Measurements from ENCODE around the gene ZFP37.
"Not testable (repeated sequence)": the region's sequence is repeated elsewhere in the genome, so short reads cannot be mapped to it uniquely, and the experiment has no call there.

ZFP37 gene

GRCh38 chr9:113056191-113057106 lies at the start of gene ZFP37:
TSS of gene ZFP37 (minus strand) at chr9:113056724. CDS start at chr9:113056688, 36 bp downstream.
- DNase-seq, result peak; percentile 70

GRCh38 chr9:113105345-113105744 lies 48.8 kb upstream of the ZFP37 start:
- DNase-seq, result not testable (repeated sequence)

GRCh38 chr9:113095561-113095960 lies 39.0 kb upstream of the ZFP37 start:
- DNase-seq, result no peak

GRCh38 chr9:113089924-113090323 lies 33.4 kb upstream of the ZFP37 start:
- DNase-seq, result not testable (repeated sequence)

DNA sequence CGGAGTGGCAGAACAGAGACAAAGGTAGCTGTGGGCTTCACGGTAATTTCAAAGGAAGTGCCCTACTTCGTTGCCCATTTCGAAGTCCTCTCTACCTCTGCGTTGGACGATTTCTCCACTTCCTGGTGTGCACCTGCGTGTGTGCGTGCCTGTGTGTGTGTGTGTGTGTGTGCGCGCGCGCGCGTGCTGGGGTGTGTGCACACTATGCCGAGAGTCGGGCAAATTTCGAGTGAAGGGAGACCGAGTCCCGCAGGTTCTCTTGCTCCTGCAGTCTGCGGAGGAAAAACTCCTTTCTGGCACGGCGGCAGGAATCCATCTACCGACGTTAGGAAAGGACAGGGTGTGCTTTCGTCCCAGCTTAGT lies 32.6 kb upstream of the ZFP37 start:
- not testable (repeated sequence) for DNase-seq

DNA sequence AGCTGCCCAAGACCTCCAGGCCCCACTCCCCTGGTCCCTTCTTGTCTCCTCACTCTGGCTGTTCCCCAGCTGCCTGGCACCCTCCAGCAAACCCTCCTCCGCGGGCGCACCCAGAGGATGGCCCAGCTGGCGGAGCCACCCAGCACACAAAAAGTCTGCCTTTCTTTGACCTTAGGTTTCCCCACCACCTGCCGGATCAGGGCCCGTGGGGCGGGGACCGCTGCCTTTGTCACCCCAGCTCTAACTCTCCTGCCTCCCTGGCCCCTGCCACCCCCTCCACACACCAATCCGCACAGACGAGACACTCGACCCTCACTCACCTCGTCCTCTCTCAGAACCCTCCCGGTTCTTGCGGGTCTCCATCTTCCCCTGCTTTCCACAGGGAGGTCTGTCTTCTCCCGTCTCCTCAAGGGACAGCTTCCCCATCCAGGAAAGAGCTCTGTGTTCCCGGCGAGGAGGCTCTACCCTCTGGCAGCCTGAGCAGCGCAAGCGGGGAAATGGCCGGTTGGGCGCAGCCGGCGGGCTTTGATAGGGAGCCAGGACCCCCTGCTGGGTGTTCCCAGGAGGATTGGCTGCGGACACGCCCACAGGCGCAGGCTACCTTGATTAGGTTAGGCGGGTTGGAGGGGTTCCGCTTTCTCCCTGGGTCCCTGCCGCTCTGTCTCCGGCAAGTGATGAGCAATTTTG lies 32.1 kb upstream of the ZFP37 start:
- DNase-seq, result not testable (repeated sequence)

DNA sequence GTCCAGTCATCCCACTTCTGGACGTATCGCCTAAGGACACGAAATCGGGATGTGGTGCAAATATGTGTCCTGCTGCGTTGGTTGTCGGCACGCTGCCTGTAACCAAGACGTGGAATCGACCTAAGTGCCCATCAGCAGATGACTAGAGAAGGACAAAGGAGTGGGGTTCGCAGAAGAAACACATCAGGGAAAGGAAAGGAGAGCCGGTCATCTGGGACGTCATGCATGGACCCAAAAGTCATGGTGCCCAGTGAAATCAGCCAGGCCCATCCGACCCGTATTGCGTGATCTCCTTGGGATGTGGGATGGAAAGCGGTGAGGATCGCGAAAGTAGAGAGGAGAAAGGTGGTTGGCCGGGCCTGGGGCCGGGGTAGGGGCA lies 6.4 kb upstream of the ZFP37 start:
- DNase-seq, result not testable (repeated sequence)

- DNase-seq, result not testable (repeated sequence)
Observed at GRCh38 chr9:113062256-113062931, 5.9 kb upstream of the ZFP37 start.

GRCh38 chr9:113061072-113061850 lies 4.7 kb upstream of the ZFP37 start:
- peak; percentile 22 for DNase-seq

DNA sequence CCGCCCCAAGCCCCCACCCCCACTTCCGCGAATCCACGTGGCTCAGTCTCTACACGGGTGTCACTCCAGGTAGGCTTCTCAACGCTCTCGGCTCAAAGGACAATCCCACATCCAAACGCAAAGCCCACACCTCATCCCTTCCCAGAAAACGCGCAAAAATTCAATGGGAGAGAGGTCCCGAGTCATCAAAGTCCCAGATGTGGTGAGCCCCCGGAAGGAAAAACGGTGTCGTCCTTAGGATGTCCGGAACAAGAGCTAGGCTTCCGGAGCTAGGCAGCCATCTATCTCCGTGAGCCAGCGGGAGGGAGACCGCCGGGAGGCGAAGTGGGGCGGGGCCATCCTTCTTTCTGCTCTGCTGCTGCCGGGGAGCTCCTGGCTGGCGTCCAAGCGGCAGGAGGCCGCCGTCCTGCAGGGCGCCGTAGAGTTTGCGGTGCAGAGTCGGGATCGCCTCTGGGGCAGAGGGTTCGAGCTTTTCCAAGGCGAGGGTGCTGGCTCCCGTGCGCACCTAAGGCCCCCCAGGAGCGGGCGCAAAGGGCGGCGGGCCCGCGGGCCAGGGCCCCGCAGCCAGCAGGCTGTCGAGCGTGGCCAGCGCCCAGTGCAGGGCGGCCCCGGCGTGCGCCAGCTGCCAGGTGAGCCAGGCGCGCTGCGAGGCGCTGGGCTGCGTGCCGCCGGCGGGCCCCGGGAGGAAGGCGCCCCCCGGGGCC lies 3.2 kb upstream of the ZFP37 start:
- DNase-seq, result not testable (repeated sequence)

DNA sequence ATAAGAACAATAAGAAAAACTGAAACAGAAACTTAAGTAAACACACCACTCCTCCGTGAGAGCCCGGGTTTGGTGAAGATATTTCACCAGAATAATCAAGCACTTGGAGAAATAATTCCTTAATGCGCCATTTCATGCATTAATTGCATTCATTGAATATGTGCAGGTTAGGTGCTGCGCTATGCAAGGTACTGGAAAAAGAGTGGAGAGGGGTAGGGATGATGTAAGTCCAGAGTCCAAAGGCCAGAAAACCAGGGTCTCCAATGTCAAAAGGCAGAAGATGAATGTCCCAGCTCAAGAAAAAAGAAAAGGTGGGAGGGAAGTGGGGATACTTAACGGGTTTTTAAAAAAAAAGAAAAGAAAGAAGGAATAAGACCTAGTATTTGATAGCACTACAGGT lies 669 bp upstream of the ZFP37 start:
- DNase-seq, result no peak

DNA sequence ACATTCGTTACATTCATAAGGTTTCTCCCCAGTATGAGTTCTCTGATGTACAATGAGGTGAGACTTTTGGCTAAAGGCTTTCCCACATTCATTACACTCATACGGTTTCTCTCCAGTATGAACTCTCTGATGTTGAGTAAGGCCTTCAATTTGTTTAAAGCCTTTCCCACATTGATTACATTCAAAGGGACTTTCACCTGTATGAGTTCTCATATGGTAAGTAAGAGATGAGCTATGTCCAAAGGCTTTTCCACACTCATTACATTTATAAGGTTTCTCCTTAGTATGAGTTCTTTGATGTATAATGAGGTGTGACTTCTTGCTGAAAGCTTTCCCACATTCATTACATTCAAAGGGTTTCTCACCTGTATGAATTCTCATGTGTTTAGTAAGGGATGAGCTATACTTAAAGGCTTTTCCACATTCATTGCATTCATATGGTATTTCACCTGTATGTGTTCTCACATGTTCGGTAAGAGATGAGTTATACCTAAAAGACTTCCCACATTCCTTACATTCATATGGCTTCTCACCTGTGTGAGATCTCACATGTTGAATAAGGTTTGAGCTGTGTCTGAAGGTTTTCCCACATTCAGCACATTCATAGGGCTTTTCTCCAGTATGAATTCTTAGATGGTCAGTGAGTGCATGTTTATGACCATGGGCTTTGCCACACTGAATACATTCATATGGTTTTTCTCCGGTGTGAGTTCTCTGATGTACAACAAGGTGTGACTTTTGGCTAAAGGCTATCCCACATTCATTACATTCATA lies 13.5 kb downstream of the ZFP37 start:
- no peak for DNase-seq

DNA sequence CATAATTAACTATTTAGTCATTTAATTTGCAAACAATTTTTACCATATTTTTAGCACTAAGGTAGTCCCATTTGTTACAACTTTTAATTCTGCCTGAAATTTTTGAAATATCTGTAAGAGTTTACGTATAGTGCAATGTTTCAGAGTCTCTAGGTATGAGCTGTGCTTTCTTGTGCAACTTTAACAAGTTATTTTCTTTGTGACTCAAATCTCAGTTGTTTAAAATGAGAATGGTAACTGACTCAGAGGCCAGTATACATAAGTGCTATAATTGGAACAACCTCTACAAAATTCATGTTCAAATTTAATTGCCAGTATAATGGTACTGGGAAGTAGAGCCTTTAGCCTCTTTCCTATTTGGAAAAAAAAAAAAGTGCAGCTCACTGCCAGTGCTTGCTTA lies 30.3 kb downstream of the ZFP37 start:
- no peak for DNase-seq

- no peak for DNase-seq
Observed at GRCh38 chr9:113018247-113018646, 38.3 kb downstream of the ZFP37 start.

- no peak for DNase-seq
Observed at GRCh38 chr9:113012492-113012891, 44.0 kb downstream of the ZFP37 start.

GRCh38 chr9:113011911-113012381 lies 44.6 kb downstream of the ZFP37 start, which contains the start of gene ZNF883:
TSS of gene ZNF883 (minus strand) at chr9:113012192.
- peak; percentile 15 for DNase-seq

DNA sequence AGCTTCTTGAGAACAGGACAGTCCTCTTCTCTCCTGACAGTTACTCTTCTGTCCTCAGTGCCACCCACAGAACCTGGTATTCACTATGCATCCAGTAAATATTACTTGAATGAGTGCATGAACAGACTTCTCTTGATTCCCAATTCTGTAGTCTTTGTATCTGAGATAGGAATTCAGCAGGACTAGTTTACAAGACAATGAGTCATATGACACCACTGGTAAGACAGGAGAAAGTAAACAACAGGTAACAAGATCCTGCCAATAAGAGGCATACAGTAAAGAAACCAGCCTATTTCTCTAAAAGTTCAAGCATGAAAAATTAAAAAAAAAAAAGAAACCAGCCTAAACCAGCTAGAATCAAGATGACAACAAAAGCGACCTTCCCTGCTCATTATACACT lies 50.7 kb downstream of the ZFP37 start:
- DNase-seq, result no peak

GRCh38 chr9:112997236-112997941 lies 59.1 kb downstream of the ZFP37 start:
- DNase-seq, result no peak
